Measurements from ENCODE around the gene TENM4.

Gene TENM4

DNA sequence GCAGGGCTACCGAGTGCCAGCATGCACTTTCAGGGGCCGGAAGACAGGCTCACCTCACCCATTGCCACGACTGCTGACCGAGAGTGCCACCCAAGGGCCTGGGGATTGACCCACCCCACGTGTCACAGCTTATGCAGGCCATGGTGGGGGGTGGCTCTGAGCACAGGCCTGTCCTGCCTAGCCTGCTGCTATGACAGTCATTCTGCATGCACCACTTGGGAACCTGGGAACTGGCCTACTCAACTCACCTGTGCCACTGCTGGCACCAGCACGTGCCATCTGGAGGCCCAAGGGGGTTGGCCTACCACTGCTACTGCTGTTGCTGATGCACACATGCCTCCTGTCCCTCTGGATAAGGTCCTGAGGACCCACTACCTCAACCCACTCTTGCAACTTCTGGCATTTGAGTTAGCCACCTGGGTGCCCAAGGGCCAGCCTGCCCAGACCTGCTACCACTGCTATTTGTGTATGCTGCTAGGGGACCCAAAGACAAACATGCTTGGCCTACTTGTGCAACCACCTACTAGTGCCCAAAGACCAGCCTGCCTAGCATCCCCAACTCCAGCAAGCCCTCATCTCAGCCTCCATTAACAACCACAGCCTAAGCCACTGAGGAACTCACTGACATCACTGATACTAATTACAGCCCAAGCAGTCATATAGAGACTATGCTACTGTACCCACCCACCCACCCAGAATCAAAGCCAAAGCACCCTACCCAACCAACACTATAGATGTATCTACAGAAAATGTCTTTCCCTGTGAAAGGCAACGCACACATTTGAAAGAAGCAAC, 807.1 kb downstream of the TENM4 start:
- TF ChIP-seq ARNTL (CRISPR knock-in tag; IDR thresholded peaks at IDR 0.05; ENCODE audit: borderline replicate concordance, low read depth) = no peak
- TF ChIP-seq GLIS3 (CRISPR knock-in tag; IDR thresholded peaks at IDR 0.05) = no peak
- TF ChIP-seq ZNF565 (CRISPR knock-in tag; conservative IDR thresholded peaks at IDR 0.05; ENCODE audit: low read depth) = no peak
- no peak for TF ChIP-seq ZFP3 (CRISPR knock-in tag; IDR thresholded peaks at IDR 0.05)
- no peak for TF ChIP-seq ISL1 (CRISPR knock-in tag; IDR thresholded peaks at IDR 0.05)
- TF ChIP-seq, protein P1, sequence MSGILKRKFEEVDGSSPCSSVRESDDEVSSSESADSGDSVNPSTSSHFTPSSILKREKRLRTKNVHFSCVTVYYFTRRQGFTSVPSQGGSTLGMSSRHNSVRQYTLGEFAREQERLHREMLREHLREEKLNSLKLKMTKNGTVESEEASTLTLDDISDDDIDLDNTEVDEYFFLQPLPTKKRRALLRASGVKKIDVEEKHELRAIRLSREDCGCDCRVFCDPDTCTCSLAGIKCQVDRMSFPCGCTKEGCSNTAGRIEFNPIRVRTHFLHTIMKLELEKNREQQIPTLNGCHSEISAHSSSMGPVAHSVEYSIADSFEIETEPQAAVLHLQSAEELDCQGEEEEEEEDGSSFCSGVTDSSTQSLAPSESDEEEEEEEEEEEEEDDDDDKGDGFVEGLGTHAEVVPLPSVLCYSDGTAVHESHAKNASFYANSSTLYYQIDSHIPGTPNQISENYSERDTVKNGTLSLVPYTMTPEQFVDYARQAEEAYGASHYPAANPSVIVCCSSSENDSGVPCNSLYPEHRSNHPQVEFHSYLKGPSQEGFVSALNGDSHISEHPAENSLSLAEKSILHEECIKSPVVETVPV (CRISPR knock-in tag; IDR thresholded peaks at IDR 0.05) = no peak
- TF ChIP-seq RARB (CRISPR knock-in tag; IDR thresholded peaks at IDR 0.05) = no peak
- no peak for TF ChIP-seq OSR1 (CRISPR knock-in tag; IDR thresholded peaks at IDR 0.05)
- TF ChIP-seq, protein P2, sequence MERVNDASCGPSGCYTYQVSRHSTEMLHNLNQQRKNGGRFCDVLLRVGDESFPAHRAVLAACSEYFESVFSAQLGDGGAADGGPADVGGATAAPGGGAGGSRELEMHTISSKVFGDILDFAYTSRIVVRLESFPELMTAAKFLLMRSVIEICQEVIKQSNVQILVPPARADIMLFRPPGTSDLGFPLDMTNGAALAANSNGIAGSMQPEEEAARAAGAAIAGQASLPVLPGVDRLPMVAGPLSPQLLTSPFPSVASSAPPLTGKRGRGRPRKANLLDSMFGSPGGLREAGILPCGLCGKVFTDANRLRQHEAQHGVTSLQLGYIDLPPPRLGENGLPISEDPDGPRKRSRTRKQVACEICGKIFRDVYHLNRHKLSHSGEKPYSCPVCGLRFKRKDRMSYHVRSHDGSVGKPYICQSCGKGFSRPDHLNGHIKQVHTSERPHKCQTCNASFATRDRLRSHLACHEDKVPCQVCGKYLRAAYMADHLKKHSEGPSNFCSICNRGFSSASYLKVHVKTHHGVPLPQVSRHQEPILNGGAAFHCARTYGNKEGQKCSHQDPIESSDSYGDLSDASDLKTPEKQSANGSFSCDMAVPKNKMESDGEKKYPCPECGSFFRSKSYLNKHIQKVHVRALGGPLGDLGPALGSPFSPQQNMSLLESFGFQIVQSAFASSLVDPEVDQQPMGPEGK (CRISPR knock-in tag; IDR thresholded peaks at IDR 0.05; ENCODE audit: borderline replicate concordance) = no peak
- no peak for TF ChIP-seq ZFP30 (CRISPR knock-in tag; IDR thresholded peaks at IDR 0.05)
- TF ChIP-seq PPARA (CRISPR knock-in tag; IDR thresholded peaks at IDR 0.05; ENCODE audit: borderline replicate concordance) = no peak
- TF ChIP-seq, protein P3, sequence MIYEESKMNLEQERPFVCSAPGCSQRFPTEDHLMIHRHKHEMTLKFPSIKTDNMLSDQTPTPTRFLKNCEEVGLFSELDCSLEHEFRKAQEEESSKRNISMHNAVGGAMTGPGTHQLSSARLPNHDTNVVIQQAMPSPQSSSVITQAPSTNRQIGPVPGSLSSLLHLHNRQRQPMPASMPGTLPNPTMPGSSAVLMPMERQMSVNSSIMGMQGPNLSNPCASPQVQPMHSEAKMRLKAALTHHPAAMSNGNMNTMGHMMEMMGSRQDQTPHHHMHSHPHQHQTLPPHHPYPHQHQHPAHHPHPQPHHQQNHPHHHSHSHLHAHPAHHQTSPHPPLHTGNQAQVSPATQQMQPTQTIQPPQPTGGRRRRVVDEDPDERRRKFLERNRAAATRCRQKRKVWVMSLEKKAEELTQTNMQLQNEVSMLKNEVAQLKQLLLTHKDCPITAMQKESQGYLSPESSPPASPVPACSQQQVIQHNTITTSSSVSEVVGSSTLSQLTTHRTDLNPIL (CRISPR knock-in tag; IDR thresholded peaks at IDR 0.05; ENCODE audit: low read depth) = no peak
- TF ChIP-seq BACH2 (CRISPR knock-in tag; IDR thresholded peaks at IDR 0.05; ENCODE audit: borderline replicate concordance) = no peak
- ATAC-seq = no peak

DNA sequence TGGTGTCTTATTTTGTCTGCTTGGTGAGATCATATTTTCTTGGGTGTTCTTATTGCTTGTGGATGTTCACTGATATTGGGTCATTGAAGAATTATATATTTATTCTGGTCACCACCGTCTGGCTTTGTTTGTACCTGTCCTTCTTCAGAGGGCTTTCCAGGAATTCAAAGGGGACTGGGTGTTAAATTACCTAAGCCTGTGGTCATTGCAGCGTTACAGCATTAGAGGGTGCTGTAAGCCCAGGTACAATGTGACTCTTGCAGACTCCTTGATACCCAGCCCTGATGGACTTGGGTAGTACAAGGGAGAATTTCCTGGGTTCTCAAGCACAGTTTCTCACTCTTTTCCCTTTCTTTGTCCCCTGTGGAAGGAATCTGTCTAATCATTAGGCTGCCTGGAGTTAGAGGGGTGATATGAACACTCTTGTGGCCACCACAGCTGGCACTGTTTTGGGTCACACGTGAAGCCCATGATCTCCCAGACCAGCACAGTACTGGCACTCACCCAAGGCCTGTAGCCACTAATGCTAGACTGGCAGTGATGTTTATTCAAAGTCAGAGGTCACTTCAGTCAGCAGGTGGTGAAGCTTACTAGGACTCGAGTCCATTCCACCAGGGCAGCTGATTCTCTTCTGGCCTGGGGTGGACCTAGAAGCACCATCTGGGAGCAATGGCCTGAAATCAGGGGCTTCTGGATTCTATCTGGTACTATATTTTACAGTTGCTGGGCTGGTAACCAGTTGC, 810.1 kb downstream of the TENM4 start:
- ATAC-seq = no peak
- no peak for TF ChIP-seq SNAI2 (CRISPR knock-in tag; IDR thresholded peaks at IDR 0.05)
- no peak for TF ChIP-seq BACH2 (CRISPR knock-in tag; IDR thresholded peaks at IDR 0.05; ENCODE audit: borderline replicate concordance)

DNA sequence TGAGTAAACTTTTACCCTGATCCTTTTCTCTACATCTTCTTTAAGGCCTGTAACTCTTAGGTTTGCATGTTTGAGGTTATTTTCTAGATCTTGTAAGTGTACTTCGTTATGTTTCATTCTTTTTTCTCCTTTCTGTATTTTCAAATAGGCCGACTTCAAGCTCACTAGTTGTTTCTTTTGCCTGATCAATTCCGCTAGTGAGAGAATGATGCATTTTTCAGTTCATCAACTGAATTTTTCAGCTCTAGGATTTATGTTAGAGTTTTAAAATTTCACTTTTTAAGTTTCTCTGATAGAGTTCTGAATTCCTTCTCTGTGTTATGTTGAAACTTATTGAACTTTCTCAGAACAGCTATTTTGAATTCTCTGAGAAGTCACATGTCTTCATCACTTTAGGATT, 810.7 kb downstream of the TENM4 start:
- ATAC-seq = no peak
- TF ChIP-seq SNAI2 (CRISPR knock-in tag; IDR thresholded peaks at IDR 0.05) = no peak
- TF ChIP-seq, protein P1 (CRISPR knock-in tag; IDR thresholded peaks at IDR 0.05) = no peak
- no peak for TF ChIP-seq TCF4 (CRISPR knock-in tag; IDR thresholded peaks at IDR 0.05; ENCODE audit: borderline replicate concordance)
- no peak for TF ChIP-seq RARB (CRISPR knock-in tag; IDR thresholded peaks at IDR 0.05)
- TF ChIP-seq, protein P4, sequence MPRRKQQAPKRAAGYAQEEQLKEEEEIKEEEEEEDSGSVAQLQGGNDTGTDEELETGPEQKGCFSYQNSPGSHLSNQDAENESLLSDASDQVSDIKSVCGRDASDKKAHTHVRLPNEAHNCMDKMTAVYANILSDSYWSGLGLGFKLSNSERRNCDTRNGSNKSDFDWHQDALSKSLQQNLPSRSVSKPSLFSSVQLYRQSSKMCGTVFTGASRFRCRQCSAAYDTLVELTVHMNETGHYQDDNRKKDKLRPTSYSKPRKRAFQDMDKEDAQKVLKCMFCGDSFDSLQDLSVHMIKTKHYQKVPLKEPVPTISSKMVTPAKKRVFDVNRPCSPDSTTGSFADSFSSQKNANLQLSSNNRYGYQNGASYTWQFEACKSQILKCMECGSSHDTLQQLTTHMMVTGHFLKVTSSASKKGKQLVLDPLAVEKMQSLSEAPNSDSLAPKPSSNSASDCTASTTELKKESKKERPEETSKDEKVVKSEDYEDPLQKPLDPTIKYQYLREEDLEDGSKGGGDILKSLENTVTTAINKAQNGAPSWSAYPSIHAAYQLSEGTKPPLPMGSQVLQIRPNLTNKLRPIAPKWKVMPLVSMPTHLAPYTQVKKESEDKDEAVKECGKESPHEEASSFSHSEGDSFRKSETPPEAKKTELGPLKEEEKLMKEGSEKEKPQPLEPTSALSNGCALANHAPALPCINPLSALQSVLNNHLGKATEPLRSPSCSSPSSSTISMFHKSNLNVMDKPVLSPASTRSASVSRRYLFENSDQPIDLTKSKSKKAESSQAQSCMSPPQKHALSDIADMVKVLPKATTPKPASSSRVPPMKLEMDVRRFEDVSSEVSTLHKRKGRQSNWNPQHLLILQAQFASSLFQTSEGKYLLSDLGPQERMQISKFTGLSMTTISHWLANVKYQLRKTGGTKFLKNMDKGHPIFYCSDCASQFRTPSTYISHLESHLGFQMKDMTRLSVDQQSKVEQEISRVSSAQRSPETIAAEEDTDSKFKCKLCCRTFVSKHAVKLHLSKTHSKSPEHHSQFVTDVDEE (CRISPR knock-in tag; IDR thresholded peaks at IDR 0.05) = no peak
- no peak for TF ChIP-seq ESRRG (CRISPR knock-in tag; IDR thresholded peaks at IDR 0.05)
- no peak for TF ChIP-seq ZC3H10 (CRISPR knock-in tag; IDR thresholded peaks at IDR 0.05)
- no peak for TF ChIP-seq ZFP30 (CRISPR knock-in tag; IDR thresholded peaks at IDR 0.05)
- TF ChIP-seq PPARA (CRISPR knock-in tag; IDR thresholded peaks at IDR 0.05; ENCODE audit: borderline replicate concordance) = no peak
- TF ChIP-seq, protein P2 (CRISPR knock-in tag; IDR thresholded peaks at IDR 0.05; ENCODE audit: borderline replicate concordance) = no peak
- TF ChIP-seq BACH2 (CRISPR knock-in tag; IDR thresholded peaks at IDR 0.05; ENCODE audit: borderline replicate concordance) = no peak
- TF ChIP-seq TOX (CRISPR knock-in tag; IDR thresholded peaks at IDR 0.05; ENCODE audit: borderline replicate concordance) = no peak
- no peak for TF ChIP-seq ZNF8 (CRISPR knock-in tag; IDR thresholded peaks at IDR 0.05)
